ENCODE data around the gene GALNT2.
A peak's percentile ranks its signal among the peaks of the same experiment; 100 is the strongest.

Gene GALNT2

DNA sequence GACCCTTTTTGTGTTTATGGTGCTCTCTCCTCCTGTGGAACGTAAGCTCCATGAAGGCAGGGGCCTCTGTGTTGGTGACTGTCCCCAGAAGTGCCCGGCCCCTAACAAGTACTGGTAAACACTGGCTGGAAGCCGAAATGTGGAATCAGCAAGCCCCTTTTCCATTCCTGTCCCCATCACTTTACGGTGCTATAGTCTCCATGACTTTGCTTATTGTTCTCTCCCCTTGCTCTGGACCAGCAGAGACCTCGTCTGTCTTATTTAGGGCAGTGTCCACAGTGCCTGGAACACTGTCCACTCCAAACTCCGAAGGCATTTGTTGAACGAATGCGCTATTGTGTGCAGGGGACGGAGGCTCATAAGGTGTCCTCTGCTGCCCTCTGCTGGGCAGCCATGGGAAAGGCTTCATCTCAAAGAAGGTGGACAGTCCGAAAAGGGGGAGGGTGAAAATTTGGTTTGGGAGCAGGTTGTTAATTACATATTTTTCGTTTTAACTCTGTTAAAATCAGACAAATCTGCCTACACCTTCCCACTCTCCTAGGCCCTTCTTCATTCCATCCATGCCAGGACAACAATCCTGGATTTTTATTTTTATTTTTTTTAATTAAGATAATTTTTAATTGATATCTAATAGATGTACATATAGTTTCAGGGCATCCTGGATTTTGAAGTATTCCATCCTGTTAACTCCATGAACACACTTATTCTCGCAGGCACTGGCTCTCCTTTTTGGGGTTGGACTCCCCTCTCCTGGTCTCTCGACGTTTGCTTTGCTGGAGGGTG, 243.5 kb downstream of the GALNT2 start:
- peak; percentile 25 to 33 for DNase-seq (ENCODE audit: extremely low read depth in 1 of 2, low read depth in 1 of 2)

DNA sequence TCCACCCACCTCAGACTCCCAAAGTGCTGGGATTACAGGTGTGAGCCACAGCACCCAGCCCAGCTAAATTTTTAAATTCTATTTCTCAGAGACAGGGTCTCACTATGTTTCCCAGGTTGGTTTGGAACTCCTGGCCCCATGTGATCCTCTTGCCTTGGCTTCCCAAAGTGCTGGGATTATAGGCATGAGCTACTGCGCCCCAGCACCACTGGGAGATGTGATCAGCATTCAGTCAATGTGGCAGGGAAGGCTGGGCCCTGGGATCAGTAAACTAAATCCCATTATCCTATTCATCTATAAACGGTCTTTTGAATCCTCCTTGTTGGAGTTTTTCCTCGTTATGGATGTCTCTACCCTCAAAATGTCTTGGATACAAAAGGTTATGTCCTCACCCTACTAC, 245.6 kb downstream of the GALNT2 start:
- no peak for DNase-seq (ENCODE audit: extremely low read depth in 1 of 2, low read depth in 1 of 2)

DNA sequence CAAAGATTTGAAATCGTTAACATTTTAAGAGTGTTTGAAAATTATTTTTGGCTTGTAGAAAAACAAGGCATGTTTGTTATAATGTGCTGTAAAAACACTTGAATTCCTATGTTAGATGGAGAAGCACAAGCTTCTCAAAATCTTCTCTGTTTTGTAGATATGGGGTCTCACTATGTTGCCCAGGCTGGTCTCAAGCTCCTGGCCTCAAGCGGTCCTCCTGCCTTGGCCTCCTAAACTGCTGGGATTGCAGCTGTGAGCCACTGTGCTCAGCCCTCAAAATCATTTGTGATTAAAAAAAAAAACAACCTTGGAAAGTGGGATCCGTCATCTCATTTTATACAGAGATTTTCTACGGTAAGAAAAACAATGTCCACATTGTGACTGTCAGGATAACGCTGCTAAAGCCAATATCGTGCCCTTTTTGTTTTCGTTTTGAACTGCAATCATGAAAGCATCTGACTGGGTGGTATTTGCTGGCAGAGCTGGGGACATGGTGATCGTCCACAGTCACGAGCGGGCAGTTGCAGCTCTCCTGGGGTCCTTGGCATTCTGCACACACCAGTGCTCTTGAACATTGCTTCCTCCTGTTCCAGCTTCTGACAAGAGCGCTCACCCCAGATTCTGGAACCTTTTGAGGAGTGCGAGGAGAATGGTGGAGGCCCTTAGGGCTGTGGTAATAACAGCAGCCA, 246.6 kb downstream of the GALNT2 start:
- no peak for DNase-seq (ENCODE audit: extremely low read depth in 1 of 2, low read depth in 1 of 2)

DNA sequence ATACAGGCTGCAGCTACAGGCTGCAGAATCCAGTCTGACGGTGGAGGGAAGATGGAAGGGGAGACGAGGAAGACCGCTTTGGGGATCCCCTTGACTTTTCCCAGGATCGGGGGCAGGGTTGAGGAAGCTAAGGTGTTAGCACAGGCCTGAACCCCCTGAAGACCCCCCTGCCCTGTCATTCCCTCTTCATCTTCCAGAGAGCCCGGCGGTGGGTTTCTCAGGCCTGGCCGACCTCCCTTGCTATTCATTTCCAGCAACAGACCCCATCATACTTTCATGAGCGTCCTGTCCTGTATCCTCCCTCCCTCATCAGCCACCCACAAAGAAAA, 247.1 kb downstream of the GALNT2 start:
- no peak for DNase-seq (ENCODE audit: extremely low read depth in 1 of 2, low read depth in 1 of 2)

DNA sequence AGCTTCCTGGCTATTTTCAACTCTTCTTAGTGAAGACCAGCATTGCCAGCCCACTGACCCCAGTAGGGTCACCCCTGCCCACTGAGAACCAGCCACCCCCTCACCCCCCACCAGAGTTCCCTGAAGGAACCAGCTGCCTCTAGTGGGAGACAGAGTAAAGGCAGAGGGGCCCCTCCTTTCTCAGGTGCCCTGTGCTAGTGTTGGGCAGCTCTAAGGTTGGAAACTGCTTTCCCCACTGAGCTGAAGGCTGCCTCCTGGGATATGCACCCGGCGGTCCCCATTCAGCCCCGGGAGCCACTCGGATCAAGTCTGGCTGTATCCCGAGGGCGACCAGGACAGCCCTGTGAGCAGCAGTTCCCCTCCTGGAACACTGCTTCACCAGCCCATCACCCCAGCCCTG, 248.1 kb downstream of the GALNT2 start:
- no peak for DNase-seq (ENCODE audit: extremely low read depth in 1 of 2, low read depth in 1 of 2)

DNA sequence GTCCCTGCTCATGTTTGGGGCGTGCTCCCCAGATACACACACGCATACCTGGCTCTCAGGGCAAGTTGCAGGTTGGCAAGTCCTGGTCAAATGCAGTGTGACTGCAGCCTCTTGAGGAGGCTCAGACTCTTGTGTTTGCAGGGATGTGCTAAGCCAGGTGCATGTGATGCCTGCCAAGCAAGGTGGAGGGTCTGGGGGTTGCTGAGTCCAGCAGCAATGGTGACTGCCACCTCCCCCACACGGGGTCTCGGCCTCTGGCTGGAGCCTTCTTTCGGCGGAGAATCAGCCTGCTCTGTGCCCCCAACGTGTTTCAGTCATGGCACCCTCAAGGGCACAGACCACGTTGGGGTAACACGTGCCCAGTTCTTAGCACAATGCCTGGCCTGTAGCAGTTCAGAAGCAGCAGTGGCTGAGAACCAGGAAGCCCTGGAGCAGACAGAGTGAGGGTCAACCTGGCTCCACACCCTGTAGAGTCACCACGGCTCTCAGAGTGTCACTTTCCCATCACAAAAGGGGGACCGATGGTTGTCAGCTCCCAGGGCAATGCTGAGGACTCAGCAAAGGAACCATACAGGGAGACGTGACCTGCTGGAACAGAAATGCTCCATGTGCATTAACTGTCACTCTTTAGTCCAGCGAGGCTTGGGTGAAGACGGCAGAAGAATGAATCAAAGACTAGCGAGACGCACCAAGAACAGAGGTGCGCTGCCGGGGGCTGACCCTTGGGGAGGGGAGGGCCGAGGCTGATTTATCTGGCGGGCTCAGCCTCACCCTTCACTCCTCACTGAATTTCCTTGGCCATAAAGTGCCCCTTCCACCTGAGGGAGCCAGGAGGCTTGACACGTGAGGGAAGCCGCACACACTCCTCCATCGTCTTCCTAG, 250.1 kb downstream of the GALNT2 start:
- DNase-seq (ENCODE audit: extremely low read depth in 1 of 2, low read depth in 1 of 2), result no peak

DNA sequence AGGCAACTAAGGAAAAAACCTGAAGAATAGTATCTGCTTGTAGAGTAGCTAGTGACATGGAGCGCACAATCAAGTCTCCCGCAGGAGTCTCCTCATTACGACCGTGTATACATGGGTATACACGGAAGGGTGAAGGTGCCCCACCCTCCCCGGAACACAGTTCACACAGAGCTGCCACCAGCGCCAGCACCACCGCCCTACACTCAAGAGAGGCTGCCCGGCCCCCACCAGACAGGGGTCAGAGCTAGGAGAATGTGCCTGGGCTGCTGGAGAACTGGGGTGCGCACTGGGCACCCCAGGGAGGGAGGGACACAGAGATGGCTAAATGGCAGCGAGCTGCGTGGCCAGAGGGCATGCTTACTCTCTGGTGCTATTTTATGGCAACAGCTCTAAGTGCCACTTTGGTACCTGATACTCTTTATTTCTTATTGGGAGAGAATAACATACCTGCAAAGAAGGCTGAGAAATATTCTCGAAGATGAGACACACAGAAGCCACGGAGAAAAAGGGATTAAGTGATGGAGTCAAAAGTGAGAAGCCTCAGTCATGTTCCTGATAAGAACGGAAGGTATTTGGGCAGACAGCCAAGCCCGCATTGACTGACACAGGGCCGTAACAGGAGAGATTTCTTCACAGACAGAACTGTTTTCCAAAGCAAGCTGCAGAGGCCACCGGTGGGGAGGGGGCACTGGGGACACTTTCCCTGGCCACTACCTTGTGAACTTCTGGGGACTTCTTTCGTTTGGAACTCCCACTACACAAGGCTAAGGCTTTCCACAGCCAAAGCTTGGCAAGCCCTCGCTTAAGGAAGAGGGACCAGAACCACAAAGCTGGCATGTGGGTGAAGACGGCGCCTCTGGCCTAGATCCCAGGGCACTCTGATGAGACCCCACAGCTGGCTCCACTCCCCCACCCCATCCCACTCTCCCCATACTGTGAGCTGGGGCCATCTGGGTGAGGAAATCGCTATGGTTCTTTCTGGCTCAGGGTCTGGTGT, 251.1 kb downstream of the GALNT2 start:
- no peak for DNase-seq (ENCODE audit: extremely low read depth in 1 of 2, low read depth in 1 of 2)

DNA sequence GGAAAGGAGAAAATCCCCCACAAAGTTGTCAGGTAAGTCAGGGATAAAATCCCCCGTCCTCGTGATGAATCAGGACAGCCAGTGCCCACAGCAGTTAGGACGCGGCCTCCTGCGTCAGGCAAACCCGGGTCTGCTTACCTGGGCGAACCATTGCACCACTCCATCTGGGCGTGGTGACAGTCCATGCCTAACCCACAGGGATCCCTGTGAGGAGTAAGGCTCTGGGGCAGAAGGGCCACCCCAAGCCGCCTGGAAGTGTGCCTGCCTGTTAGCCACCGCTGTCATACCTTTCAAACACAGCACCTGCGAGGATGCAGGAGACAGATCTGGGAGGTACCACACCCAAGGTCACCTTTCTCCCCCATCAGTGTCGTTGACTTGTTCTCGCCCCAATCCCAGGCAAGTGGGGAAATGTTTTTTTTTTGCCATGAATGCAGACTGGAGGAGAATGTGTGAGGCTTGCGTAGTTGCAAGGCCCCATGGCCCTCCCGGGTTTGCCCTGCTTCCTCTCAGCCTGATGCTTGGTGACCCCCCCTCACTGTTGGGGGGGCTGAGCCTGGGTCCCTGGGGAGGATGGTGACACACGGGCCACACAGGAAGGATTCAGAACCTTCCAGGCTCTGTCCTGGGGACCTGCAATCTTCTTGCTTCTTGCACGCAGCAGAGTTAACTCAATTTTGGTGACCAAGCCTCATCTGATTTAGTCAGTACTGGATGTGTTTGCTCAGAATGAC, 252.1 kb downstream of the GALNT2 start:
- DNase-seq (ENCODE audit: extremely low read depth in 1 of 2, low read depth in 1 of 2), result no peak

DNA sequence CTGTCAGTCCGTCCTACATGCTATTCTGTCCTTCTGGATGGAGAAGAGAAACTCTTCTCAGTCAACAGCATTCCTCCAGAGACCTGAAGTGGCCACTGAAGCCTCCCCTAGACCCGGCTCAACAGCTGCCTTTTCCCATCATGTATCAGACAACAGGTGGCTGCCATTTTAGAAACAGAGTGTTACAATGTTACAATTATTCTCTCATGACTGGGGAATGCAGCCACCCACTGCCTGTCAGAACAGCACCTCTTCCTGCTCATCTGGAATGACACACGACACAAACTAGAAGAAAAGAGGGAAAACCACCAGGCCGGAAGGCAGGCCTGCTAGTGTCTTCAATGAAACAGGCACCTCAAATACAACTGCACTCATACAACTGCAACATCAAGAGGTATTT, 253.8 kb downstream of the GALNT2 start:
- DNase-seq (ENCODE audit: extremely low read depth in 1 of 2, low read depth in 1 of 2), result no peak

DNA sequence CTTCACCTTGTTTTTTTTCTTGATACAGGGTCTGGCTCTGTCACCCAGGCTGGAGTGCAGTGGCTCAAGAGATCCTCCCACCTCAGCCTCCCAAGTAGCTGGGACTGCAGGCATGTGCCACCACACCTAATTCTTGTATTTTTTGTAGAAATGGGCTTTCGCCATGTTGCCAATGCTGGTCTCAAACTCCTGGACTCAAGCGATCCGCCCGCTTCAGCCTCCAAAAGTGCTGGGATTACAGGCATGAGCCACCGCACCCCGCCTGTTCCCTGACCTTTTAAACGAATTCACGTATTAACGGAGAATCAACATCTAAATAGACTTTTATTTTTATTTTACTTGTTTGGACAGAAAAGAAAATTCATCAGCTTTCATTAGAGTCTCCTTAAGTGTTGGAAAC, 254.3 kb downstream of the GALNT2 start:
- no peak for DNase-seq (ENCODE audit: extremely low read depth in 1 of 2, low read depth in 1 of 2)

DNA sequence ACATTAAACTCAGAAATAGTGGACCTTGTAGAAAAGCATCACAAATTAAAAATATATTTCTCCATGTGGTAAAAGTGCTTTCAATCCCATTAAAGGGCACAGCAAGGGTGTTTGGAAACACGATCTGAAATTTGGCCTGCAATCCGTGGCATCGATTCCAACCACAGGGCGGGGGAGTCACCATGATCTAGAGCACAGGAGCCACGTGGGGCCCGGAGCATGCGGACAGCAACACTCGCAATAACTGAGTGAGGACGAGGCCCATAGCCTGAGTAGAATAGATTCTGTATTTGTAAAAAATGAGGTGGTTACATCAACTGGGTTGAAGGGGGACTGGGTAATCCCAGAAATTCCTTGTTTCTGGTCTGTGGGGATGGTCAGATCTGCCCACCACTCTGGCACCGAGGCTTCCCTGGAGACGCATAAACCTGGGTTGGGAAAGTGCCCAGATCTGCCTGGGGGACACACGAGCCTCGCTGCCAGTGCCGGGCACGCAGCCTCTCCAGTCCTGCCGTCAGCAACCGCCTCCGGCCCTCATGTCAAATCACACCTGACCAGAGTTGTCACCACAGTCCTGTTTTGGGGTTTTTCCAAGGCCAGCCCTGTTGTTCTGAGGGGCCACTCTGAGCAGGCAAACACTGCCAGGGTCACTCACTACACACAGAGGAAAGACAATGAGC, 254.8 kb downstream of the GALNT2 start:
- no peak for DNase-seq (ENCODE audit: extremely low read depth in 1 of 2, low read depth in 1 of 2)

DNA sequence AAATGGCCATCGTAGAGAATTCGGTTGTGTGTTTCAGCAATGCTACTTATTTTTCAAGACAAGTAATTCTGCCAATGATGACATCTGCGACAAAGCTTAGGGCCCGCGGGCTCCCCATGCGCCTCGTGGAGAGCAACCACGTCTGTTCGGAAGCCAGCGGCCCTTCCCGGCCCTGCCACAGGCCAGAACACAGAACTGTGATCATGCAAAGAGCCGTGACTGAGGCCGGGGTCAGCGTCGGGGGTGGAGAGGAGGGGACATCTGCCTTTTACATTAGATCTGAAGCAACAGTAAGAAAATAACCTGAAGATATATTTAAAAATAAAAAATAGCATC, 255.4 kb downstream of the GALNT2 start:
- DNase-seq (ENCODE audit: extremely low read depth in 1 of 2, low read depth in 1 of 2), result no peak

DNA sequence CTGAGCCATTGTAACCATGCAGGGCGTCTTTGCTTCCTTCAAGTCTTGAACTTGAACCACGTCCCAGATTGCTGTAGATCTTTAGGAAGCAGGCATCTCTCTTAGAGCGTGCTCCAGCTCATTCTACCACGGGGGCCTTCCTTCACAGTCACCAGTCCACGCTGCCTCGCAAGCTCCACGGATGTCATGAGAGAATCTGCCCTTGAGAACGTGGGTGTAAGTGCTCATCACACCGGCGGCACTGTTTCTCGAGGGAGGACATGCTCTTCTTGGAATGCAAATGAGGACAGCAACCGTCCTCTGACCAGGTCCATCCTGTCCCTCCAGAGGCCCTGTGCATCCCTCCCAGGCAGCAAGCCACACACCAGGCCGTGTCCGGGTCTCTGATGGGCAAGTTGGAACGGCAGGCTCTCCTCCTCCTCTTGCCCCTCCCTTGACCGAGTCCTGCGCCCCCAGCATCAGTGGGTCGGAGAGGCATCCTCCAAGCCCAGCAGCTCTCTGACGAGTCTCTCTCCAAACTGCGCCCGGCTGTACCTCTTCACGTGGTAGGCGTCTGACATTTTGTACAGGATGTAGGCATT, 256.0 kb downstream of the GALNT2 start:
- DNase-seq (ENCODE audit: extremely low read depth in 1 of 2, low read depth in 1 of 2), result no peak

DNA sequence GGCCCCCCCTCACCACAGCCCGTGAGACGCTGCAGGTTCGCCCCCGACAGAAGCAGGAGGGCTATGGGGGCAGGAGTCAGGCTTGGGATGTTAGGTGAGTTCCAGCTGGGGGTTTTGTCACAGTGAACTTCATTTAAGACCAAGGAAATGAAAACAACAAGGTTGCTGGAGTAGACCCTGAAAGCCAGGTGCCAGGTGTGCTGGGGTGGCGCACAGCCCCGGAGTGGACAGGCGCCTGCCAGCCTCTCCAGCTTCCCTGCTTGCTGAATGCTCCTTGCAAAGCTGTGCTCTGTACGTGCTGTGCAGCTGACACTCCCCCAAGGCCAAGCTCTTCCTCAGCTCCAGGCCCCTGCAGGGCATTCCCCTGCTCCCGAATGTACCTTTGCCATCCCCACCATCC, 256.6 kb downstream of the GALNT2 start:
- DNase-seq (ENCODE audit: extremely low read depth in 1 of 2, low read depth in 1 of 2), result no peak

DNA sequence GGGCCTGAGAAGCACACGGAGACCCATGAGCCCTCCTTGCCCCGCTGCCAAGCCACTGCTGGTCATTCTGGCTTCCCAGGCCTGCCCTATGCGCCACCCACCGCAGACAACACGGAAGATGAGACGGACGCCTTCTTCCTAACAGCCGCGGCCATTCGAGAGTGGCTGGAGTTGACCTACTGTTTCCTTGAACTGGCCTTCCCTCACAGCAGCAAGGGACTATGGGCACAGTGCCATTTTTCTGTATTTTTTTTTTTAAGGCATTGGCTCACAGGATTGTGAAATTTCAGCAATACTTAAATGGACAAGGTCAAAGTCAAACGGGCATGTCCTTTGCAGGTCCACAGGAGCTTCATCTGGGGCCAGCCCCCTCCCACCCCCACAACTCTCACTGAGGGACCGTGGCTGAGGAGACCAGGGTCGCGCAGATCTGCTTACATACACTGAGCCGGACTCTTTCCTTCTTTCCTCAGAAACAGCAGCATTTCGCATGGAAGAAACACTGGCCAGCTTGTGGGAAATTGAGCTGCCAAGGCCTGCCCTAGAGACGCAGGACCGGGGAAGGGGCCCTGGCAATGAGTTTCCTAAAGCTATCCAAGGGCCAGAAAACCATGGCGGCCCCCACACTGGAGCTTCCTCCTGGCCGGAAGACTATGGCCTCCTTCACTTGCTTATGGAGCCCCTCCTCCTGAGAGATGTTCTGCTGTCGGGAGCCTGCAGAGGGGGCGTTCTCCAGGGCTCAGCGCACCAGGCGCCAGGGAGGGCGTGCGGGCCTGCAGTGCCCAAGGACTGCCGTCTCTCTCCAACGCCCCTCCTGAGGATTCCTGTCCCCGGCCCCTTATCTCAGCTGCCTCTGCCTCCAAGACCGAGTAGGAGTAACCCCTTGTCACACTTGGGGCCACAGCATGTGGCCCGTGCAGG, 260.2 kb downstream of the GALNT2 start:
- DNase-seq (ENCODE audit: extremely low read depth in 1 of 2, low read depth in 1 of 2), result no peak

DNA sequence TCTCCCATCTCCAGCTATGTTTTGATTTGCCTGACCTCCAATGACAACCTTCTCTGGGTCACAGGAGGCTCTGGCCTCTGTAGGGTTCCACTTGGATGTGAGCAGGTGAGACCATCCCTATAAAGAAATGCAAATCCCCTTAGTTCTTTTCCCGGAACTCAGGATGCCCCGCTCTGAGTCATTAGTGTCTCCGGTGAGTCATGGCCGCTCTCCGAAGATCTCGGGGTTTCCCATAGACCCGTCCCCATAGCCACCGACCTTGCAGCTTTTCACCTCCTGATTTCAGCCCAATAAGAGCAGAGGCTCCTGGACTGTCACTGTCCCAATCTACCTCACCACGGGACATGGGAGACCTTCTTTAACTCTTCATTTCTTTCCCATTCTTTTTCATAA, 260.9 kb downstream of the GALNT2 start:
- peak; percentile 9 to 23 for DNase-seq (ENCODE audit: extremely low read depth in 1 of 2, low read depth in 1 of 2)

DNA sequence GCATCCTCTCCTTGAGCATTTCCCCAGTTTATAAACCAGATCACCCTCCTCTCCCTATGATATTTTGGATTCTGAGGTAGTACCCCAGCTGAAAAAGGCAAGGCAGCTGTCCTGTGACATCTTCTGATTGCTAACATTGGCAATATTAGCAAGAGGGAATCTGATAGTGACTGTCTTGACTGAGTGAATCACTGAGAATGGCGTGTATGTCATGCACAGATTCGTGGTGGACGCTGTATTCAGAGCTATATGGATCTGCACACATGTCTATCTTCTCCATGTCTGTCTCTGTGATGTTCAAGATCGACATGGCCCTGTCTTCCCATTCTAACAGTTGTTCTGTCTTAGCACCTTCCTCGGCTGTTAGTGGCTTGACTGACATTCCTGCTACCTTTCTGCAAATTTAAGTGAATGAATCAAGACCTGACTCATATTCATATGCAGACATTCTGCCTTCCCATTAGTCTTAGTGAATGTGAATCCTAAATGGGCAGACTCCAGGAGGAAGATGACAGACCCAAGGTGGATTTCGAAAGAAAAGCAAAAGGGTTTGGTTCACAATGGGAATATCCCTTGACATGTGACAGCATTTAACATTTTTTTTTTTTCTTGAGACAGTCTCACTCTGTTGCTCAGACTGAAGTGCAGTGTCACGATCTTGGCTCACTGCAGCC, 261.4 kb downstream of the GALNT2 start:
- DNase-seq (ENCODE audit: extremely low read depth in 1 of 2, low read depth in 1 of 2), result no peak

Measured in stimulated activated CD8-positive, alpha-beta memory T cell treated with anti-CD3 and anti-CD28 coated beads, Interleukin-7, amount 100 ng/mL, for 48 hours (primary cell).